Subcutaneous adipose tissue (tissue), 4 donors: ENCODE data around the gene SELPLG. TPM values are rescaled to one million over a fixed set of nuclear protein-coding genes. Genes with fewer than 3 reads are reported as not detected.

Experiments used
- CTCF ChIP-seq: fragments of 450-650 bp; IDR thresholded peaks from one replicate; pipeline ENCODE4 v1.5.1; 2016; ENCODE audit warnings: low read depth, mild to moderate bottlenecking, control low read depth, antibody characterized with exemption, moderate library complexity
- small RNA-seq: library from RNA; depleted of rRNA; stranded (forward); fragments of <200 nt; gene quantifications from one replicate; pipeline ENCODE3, GENCODE V24; 2016
- total RNA-seq, 4 donors: library from RNA; depleted of rRNA; stranded (reverse); fragments of >200 nt; gene quantifications; one replicate each; pipeline ENCODE4 v1.1.0, GENCODE V29; 2016

SELPLG gene
- total RNA-seq, 4 donors from 2014 or later = 4.3 to 28.0 (median 15.4) TPM

- TF ChIP-seq CTCF = no peak
These were observed 55.4 kb downstream of the SELPLG start for GRCh38 chr12:108578264-108578663.

GRCh38 chr12:108577458-108577857, 56.2 kb downstream of the SELPLG start:
- TF ChIP-seq CTCF = no peak

GRCh38 chr12:108576660-108577234, 56.9 kb downstream of the SELPLG start:
- no peak for TF ChIP-seq CTCF

- TF ChIP-seq CTCF = no peak
These were observed 58.3 kb downstream of the SELPLG start for GRCh38 chr12:108575199-108575912.

GRCh38 chr12:108573317-108573716, 60.4 kb downstream of the SELPLG start:
- TF ChIP-seq CTCF = no peak

- TF ChIP-seq CTCF = no peak
These were observed 61.4 kb downstream of the SELPLG start for GRCh38 chr12:108572166-108572790.

Small RNA genes lying within 50 kb of the gene (small RNA-seq; reads per million reads assigned to genes)
- not detected for gene RNU7-169P

Other genes with a start within 250 kb of the SELPLG start
- gene FICD, start 118.6 kb downstream of the SELPLG start, total RNA-seq = 1 to 10 TPM; 4.9 to 9.9 (median 7.4) TPM
- gene SART3, start 72.7 kb downstream of the SELPLG start, total RNA-seq = 10 to 100 TPM; 35.0 to 52.6 (median 36.5) TPM
- gene ISCU, start 71.3 kb downstream of the SELPLG start, total RNA-seq = 100 to 1,000 TPM; 189 to 297 (median 212) TPM
- 10 to 100 TPM in 2 of 4 donors, 1 to 10 TPM in 2; 7.8 to 20.5 (median 12.1) TPM for gene TMEM119, start 35.8 kb downstream of the SELPLG start, total RNA-seq
- 100 to 1,000 TPM; 151 to 320 (median 199) TPM for gene CORO1C, start 97.6 kb upstream of the SELPLG start, total RNA-seq
- gene SSH1, start 223.7 kb upstream of the SELPLG start, total RNA-seq = 10 to 100 TPM; 10.1 to 14.5 (median 13.5) TPM
- gene DAO, start 246.2 kb upstream of the SELPLG start, total RNA-seq = not detected